Measurements from ENCODE around the gene SLC30A10.

DNA sequence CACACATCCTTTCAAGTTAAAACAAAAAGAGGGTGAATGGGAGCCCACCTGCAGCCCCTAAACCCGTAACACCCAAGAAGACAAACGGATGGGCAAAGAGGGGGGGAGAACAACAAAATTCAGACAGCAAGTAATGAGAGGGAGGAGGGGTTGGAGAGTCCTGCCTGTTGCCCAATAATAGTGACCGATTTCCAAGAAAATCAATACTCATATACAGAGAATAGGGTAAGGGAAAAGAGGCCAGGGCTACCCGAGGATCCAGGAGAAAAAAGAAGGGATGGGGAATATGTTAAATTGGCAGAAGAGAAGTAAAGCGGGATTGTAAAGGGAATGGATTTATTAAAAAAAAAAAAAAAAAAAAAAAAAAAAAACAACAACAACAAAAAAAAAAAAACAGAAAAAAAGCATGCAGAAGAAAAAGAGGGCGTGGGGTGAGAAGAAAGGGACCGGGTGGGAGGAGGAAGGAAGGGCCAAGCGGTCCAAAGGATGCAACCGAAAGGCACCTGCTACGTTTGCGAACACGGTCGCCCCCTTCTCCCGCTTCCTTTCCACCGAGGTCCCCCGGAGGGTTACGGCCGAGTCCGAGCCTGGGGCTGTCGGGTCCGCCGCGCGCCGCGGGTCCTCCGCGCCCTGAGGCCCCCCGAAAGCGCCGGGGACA is 930 bp downstream of the SLC30A10 start:
- no peak for TF ChIP-seq CTCF (IDR thresholded peaks at IDR 0.05)
- TF ChIP-seq EZH2 (IDR thresholded peaks at IDR 0.05; ENCODE audit: borderline replicate concordance, insufficient read depth, low read depth, low read length, poor library complexity, severe bottlenecking): no peak
